Stimulated activated CD4-positive, alpha-beta T cell treated with anti-CD3 and anti-CD28 coated beads, TNF-alpha, amount 100 ng/mL, for 24 hours (primary cell): Measurements from ENCODE around the gene CDKN2B-AS1.

Experiments used
- DNase-seq, 3 experiments: peaks; one replicate each; pipeline ENCODE4 v3.0.0-alpha.2; 2020; ENCODE audit warnings: low read depth in 3 of 3

CDKN2B-AS1 gene

DNA sequence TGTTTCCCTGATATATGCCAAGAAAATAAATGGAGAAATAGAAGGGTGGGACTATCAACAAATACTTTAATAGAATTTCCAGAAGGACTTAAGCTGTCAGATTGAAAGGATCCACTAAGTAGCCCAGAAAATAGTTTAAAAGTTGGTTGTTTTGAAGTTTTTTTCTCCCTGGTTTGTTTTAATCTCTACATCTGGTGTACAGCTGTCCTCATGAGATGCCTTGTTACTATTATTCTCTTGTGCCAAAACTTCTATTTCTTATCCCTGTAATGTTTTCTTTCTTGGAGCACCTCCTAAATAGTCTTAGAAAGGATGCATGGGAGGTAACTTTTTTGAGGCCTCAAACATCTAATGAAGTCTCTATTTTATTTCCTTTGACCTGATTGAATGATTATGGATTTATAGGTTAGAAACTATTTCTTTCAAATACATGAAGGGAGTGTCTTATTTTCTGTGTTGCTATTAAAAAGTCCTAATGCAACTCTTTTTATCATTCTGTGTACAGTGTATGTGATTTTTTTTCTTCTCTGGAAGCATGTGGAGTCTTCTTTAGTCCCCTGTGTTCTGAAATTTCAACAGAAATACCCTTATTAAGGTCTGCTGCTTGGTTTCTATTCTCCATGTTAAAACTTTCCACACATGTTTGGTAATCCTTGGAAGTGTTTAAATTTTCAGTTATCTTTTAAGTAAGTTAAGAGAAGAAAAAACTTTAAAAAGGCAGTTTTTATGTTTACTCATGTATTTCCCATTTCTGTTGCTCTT, 154.5 kb downstream of the CDKN2B-AS1 start:
- DNase-seq, result no peak

DNA sequence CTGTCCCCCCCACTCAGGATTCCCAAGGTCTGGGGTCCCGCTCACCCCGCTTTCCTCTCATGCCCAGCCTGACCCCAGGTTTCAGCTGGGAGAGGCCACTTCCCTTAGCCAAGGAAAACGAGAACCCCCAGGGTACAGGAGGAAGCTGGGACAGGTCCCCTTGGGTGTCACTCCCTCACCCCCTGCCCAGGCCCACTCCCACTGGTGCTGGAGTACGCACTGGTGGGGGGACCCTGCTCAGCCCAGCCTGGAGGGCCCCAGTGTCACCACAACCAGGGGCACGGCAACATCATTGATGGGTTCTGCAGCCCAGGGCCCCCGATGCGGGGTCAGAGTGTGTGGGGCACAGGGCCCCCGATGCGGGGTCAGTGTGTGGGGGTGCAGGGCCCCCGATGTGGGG, 159.5 kb downstream of the CDKN2B-AS1 start:
- DNase-seq, result no peak

DNA sequence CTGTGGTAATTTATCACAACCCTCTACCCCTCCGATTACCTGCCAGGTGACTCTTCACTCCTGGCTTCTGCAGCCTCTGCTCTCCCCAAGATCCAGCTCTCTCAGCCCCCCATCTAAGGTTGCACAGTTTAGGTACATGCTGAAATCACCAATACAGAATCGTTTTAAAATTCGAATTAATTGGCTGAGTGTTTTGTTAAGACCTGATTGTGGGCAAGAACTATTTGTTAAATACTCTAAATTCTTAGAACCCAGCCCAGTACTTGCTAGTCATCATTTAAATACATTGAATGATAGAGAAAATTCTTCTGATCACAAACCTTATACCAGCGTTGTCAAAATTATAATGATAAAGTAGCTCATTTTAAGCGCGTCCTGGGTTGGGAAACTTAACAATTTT, 162.0 kb downstream of the CDKN2B-AS1 start:
- DNase-seq, result no peak

DNA sequence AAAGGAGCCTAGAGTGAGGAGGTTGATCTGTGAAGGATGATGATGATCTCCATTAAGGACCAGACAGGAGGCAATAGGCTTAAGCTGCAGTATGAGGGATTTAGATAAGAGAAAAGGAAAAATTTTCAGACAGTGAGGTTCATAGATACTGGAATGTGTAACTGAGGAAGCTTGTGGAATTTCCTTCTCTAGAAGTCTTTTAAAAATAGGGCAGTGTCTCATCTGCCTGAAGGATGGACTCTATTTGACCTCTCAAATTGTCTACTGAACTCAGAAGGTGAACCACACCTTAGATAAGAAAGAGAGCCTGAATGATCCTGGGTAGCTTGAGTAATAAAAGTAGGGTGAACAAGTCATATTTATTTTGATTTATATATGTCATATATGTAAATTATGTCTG, 162.7 kb downstream of the CDKN2B-AS1 start:
- DNase-seq, result no peak

DNA sequence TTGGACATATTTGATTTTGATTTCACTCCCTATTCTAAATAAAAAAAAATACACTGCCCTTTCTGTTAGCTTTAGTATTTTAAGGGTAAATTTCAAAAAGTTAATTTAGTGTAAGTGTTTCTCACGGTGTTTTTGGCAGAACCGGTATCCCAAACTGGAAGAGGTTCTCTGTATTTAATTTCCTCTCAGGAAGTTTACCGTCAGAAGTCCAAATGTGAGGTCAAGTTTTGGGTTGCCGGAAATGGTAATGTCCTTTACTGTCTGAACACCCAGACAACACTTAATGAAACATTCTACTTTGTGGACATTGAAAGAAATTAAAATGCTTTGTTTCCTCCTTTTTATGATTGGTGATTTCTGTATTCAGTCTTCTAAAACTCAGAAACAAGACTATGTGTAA, 163.2 kb downstream of the CDKN2B-AS1 start:
- DNase-seq, result no peak

DNA sequence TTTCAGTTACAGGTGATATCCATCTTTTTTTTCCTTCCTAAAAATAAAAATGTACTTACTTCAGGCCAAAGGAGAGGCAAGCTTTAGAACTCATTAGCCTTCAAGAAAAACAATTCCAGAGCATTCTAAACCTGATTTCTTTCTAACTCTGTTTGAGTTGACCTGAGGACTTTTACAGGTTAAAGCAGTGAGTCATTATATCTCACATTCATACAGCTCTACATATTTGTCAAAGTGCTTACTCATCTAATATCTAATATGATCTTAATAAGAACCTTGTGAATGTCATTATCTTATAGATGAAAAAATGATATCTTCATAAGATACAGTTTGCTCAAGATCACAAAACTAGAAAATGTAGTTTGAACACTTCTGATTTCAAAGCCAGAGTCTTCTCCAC, 163.7 kb downstream of the CDKN2B-AS1 start:
- no peak for DNase-seq

DNA sequence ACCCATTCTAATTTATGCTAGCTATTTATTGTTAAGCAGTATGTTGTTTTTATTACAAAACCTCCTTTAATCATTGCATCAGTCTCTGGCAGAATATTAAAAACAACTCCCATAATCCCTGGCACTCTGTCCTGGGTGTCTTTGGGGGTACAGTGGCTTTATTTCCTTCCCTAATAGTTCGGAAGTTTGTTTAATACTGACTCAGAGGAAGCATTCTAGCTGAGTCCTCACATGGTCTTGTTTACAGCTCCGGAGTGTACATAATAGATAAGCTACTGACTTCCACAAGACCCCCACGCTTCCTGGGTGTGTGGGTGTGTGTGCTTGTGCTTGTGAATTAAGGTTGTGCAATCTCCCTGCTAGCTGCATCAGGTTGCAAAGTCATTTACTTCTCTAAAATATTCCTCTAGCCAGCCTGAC, 164.3 kb downstream of the CDKN2B-AS1 start:
- DNase-seq, result no peak

DNA sequence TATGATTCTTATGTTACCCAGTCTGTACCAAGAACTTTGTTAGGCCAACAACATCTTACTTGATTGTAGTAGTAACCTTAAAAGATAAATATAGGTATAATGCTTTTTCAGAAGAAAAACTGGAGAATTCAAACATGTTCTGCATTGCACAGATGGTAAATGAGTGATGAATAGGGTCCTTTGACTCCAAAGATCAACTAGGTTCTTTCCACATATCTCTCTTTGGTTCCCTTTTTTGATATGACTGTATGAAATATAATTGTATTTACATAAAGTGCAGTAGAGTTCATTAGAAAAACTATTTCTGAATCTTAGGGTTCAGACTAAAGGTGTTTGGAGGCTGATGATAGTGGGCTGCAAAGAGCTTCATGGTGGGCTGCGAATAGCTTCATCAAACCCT, 165.0 kb downstream of the CDKN2B-AS1 start:
- no peak for DNase-seq

DNA sequence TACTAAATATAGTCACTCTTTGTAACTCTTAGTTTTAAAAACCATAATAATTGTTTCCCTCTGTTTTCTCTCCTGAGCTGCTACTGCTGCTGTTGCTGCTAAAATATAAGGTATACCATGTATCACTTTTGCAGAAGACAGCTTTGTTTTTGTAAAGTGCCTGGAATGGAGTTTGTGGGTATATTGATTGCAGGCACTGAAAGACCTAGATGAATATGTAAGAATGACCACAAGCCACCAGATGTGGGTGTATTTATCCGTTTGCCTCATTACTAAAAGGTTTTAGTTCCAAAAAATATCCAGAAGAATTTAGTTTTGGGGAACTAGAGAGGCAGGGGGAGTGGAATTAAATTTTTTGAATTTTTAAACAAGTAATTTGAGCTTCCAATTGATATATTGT, 165.6 kb downstream of the CDKN2B-AS1 start:
- DNase-seq, result no peak

DNA sequence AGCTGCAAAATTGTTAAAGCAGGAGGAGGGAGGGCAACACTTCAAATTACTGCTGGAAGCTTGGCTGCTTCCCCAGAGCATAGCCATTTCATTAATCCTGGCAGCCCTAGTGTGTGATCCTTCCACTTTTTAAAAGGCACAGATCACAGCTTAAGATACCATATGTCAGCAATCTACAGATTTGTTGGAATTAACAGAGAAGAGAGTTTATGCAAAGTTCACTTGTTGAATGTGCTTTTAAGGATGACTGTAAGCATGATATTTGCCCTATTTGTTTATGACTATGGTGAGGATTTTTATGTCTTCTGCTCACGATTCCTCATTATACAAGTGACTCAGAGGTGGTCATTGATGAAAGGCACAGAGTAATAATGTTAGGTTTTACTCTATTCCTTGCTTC, 170.6 kb downstream of the CDKN2B-AS1 start:
- no peak for DNase-seq

DNA sequence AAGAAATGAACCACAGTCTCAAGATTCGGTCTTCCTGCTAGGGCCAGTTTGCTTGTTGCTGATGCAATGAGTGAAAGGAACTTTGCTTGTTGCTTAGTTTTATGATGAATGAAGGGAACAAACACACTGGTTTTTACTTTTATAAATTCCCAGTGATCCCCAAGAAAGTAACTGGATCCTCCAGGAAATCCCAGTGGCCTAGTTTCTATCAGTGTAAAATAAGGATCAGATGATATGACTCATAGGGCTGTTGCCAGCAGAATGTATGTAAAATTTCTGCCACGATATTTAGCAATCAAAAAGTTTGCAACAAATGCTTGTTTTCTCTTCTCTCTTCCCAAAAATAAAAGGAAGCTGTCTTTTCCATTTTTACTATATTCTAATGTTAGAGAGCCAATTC, 174.7 kb downstream of the CDKN2B-AS1 start:
- DNase-seq, result no peak

DNA sequence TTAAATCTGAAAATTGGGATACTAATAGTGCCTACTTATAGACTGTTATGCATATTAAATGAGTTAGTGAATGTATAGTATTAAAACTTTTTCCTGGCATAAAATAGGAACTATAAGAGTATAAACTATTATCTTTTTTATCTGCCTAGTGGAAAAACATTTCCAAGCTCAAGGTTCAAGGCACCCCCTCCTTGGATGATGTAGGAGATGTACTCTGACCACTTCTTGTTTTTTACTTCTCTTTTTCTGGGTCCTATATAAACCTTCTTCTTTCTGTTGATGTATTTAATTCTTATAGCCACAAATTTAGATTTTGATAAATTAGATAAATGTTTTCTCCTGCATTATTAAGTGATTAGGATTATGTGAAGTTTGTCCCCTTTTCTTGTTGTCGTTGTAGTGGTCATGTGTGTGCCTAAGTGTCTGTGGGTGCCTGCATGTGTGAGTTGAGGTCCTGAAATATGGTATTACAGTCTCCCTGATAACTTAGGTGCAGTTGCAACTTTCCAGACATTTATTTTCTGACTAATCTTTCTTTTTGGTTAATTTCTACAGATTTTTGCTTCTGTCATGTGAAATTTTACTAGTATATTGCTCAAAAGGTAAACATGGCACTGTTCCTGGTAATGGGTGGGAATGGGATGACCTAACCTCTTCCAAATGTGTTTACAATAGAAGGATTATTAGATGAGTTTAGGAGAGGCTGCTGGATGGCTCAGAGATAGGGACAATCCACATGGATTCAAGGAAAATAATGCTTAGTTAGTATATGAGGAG, 175.3 kb downstream of the CDKN2B-AS1 start:
- DNase-seq, result no peak
